DMS114 treated with DMSO at 0.1 percent for 48 hours (cell line): ENCODE measurements around the gene TMPRSS3.

ENCODE experiments used
- DNase-seq: peaks from one replicate; lab custom pipeline; 2025; ENCODE audit not compliant: unreplicated experiment; lab: John Stamatoyannopoulos, UW

TMPRSS3 gene

GRCh38 chr21:42338729-42339715 lies 56.8 kb downstream of the TMPRSS3 start:
- DNase-seq, result no peak

- DNase-seq, result no peak
Observed at GRCh38 chr21:42337830-42338728, 57.8 kb downstream of the TMPRSS3 start.

- no peak for DNase-seq
Observed at GRCh38 chr21:42337276-42337675, 58.6 kb downstream of the TMPRSS3 start.

GRCh38 chr21:42336054-42336453 lies 59.8 kb downstream of the TMPRSS3 start:
- no peak for DNase-seq

- no peak for DNase-seq
Observed at GRCh38 chr21:42332557-42333317, 63.1 kb downstream of the TMPRSS3 start.

- DNase-seq, result no peak
Observed at GRCh38 chr21:42331660-42332059, 64.2 kb downstream of the TMPRSS3 start.

GRCh38 chr21:42330380-42331371 lies 65.2 kb downstream of the TMPRSS3 start:
- DNase-seq, result no peak

- no peak for DNase-seq
Observed at GRCh38 chr21:42324896-42325295, 71.0 kb downstream of the TMPRSS3 start.
